ENCODE results near the gene RGS3.

The RGS3 gene

GRCh38 chr9:113454914-113455761 lies 8.4 kb upstream of the RGS3 start:
- H3K4me3 Mint-ChIP-seq, result no peak overlapping the region
- H3K27ac Mint-ChIP-seq, result no peak overlapping the region
- ATAC-seq (peak; percentile 72), DNase-seq (ENCODE audit: low spot score in 2 of 2) (peak in 1 of 2 donors; percentile 39)
- no peaks in the 10 kb centered on the region for H3K9me3 Mint-ChIP-seq
- no peaks in the 10 kb centered on the region for H3K36me3 Mint-ChIP-seq
- H3K4me1 Mint-ChIP-seq, result no peaks in the 10 kb centered on the region

DNA sequence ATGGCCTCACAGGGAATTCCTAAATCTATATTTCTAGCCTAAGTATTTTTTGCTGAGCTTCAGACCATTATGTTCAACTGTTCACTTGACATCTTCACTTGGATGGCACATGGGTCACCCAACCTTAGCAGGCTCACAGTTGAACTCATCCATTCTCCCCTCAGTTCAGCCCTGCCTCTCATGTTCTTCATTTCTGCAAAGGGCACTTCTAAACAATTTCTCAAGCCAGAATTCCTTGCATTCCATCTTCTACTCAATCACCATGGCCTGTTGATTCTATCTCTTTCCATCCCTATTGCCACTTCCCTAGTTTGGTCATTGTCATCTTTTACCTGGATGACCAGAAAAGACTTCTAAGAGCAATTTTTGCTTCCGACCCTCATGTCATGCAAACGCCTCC lies 7.3 kb upstream of the RGS3 start:
- ATAC-seq, result no peak
- no peaks in the 10 kb centered on the region for H3K4me1 Mint-ChIP-seq

DNA sequence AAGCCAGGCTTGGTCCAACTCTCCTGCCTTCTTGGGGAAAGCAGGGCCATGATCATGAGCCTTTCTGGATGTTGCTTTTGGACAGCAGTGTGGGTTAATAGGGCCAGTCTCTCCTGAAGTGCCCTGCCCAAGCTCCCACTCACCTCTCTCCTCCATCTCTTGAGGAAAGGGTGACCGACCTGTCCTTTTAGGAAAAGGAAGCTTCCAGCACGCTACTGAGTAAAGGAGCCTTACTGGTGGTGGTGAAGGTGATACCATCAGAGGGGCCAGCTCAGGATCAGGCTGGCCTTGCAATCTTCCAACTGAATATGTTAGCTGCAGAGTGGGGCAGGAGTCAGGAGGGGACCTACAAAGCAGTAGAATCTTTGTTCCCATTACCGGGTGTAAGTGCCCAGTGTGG lies 2.2 kb upstream of the RGS3 start:
- H3K36me3 Mint-ChIP-seq, result no peaks in the 10 kb centered on the region
- ATAC-seq, result no peak
- peak in 1 of 2 donors; percentile 33 for DNase-seq (ENCODE audit: low spot score in 2 of 2)
- H3K27ac Mint-ChIP-seq, result no peak overlapping the region
- H3K4me3 Mint-ChIP-seq, result no peak overlapping the region
- no peaks in the 10 kb centered on the region for H3K9me3 Mint-ChIP-seq
- H3K4me1 Mint-ChIP-seq, result no peaks in the 10 kb centered on the region

More for the DNA sequence above, 7.3 kb upstream of the RGS3 start:
- no peak overlapping the region for H3K27ac Mint-ChIP-seq
- no peaks in the 10 kb centered on the region for H3K9me3 Mint-ChIP-seq
- DNase-seq (ENCODE audit: low spot score in 2 of 2), result no peak
- no peaks in the 10 kb centered on the region for H3K36me3 Mint-ChIP-seq
- no peak overlapping the region for H3K4me3 Mint-ChIP-seq

DNA sequence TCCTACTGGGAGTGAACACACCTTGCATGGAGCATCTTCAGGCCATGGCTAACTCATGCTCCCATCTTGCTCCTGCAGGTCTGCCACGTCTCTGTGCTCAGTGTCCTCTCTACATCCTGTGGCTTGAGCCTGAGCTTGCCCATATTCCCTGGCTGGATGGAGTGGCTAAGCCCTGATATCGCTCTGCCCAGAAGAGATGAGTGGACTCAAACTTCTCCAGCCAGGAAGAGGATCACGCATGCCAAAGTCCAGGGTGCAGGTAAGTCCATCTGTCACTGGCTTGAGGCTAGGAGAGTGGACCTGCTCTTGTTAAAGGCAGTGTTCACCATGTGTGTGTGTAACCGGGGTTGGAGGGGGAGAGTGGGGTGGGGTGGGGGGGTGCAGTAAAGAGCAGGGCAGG lies 1.6 kb upstream of the RGS3 start:
- Mint-ChIP-seq H3K27ac (no peak overlapping the region), H3K9me3 (no peaks in the 10 kb centered on the region), H3K36me3 (no peaks in the 10 kb centered on the region), H3K4me1 (no peaks in the 10 kb centered on the region), H3K4me3 (no peak overlapping the region)
- no peak for ATAC-seq
- DNase-seq (ENCODE audit: low spot score in 2 of 2), result peak in 1 of 2 donors; percentile 28

- Mint-ChIP-seq H3K9me3 (peaks cover 3% of the 10 kb centered on the region), H3K4me3 (no peak overlapping the region), H3K27ac (no peak overlapping the region), H3K36me3 (no peaks in the 10 kb centered on the region), H3K4me1 (no peaks in the 10 kb centered on the region)
- ATAC-seq (no peak), DNase-seq (ENCODE audit: low spot score in 2 of 2) (peak in 1 of 2 donors; percentile 38)
These were observed 693 bp upstream of the RGS3 start for GRCh38 chr9:113462781-113463286.

- Mint-ChIP-seq H3K9me3 (peaks cover 3% of the 10 kb centered on the region), H3K27ac (no peak overlapping the region), H3K4me1 (no peaks in the 10 kb centered on the region), H3K4me3 (peak overlapping the region; percentile 47), H3K36me3 (no peaks in the 10 kb centered on the region)
- DNase-seq (ENCODE audit: low spot score in 2 of 2) (no peak), ATAC-seq (no peak)
These were observed 746 bp downstream of the RGS3 start for GRCh38 chr9:113464286-113464660.

DNA sequence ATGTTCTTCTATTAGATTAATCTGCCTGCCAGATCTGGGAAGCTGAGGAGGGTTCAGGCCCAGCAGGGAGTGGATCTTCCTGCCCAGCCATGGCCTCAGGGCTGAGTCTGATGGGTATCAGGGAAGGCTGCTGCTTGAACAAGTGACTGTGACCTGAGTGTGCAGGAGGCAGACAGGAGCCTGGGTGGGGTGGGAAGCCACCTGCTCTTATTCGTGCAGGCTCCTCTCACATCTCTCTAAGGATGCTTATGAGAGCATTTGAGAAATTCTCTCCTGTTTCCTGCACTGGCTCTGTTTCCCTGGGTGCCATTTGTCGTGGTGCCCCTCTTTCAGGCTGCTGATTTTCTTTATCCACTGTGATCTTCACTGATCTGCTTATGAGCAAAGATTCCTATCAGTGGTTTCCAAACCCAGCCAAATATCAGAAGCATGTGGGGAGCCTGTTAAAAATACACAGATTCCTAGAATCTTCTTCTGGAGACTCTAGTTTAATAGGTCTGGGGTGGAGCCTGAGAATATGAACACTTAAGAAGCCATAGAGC lies 2.1 kb downstream of the RGS3 start:
- no peak for ATAC-seq
- H3K4me1 Mint-ChIP-seq, result no peaks in the 10 kb centered on the region
- no peaks in the 10 kb centered on the region for H3K36me3 Mint-ChIP-seq
- H3K27ac Mint-ChIP-seq, result no peak overlapping the region
- H3K9me3 Mint-ChIP-seq, result peaks cover 3% of the 10 kb centered on the region
- H3K4me3 Mint-ChIP-seq, result no peak overlapping the region
- no peak for DNase-seq (ENCODE audit: low spot score in 2 of 2)

DNA sequence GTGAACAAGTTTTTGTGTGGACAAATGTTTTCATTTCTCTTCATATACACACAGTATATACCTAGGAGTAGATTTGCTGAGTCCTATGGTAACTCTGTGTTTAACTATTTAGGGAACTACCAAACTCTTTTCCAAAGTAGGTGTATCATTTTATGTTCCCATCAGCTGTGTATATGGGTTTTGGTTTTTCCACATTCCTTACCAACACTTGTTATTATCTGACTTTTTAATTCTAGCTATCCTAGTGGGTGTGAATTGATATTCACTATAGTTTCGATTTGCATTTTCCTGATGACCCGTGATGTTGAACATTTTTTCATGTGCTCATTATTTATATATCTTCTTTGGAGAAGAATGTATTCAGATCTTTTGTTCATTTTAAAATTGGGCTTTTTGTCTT lies 3.7 kb downstream of the RGS3 start:
- ATAC-seq, result no peak
- DNase-seq (ENCODE audit: low spot score in 2 of 2), result no peak
- no peak overlapping the region for H3K27ac Mint-ChIP-seq
- no peaks in the 10 kb centered on the region for H3K36me3 Mint-ChIP-seq
- no peak overlapping the region for H3K4me3 Mint-ChIP-seq
- H3K4me1 Mint-ChIP-seq, result no peaks in the 10 kb centered on the region
- peaks cover 3% of the 10 kb centered on the region for H3K9me3 Mint-ChIP-seq

DNA sequence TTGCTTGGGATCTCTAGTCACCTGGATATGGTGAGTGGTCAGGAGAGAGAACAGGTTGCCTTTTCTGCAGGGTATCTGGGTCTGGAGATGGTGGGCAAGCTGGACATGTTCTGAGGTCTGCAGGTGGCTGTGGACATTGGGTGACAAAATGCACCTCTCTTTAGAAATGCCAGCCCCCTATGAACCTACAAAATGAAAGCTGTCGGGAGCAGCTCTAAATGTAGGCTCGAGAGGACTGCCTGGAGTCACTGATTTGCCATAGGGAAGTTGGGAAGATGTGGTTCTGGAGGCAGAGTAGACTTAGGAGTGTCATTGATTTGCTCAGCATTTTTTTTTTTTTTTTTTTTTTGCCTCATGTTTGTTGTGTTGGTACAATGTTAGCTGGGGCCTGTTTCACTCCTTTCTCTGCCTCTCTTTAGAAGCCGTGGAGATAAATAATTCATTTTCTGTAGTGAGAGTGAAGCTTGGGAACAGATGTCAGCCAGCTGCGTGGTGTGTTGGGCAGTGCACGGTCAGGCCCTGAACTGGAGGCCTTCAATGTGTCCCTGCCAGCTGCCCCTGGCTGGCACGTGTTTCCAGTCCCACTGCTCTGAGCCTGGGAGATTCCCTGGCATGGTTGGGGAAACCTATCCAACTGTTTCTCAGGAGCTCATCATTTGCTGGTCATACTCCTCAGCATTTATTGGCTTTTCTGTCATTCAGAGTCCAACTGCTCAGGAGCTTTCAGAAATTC lies 5.4 kb downstream of the RGS3 start:
- Mint-ChIP-seq H3K9me3 (peaks cover 3% of the 10 kb centered on the region), H3K27ac (no peak overlapping the region), H3K36me3 (no peaks in the 10 kb centered on the region), H3K4me3 (no peak overlapping the region), H3K4me1 (no peaks in the 10 kb centered on the region)
- ATAC-seq (no peak), DNase-seq (ENCODE audit: low spot score in 2 of 2) (no peak)

- DNase-seq (ENCODE audit: low spot score in 2 of 2), result no peak
- Mint-ChIP-seq H3K36me3 (no peaks in the 10 kb centered on the region), H3K4me1 (no peaks in the 10 kb centered on the region), H3K9me3 (peaks cover 3% of the 10 kb centered on the region), H3K27ac (no peak overlapping the region), H3K4me3 (no peak overlapping the region)
- ATAC-seq, result no peak
These were observed 7.6 kb downstream of the RGS3 start for GRCh38 chr9:113471143-113471542.

DNA sequence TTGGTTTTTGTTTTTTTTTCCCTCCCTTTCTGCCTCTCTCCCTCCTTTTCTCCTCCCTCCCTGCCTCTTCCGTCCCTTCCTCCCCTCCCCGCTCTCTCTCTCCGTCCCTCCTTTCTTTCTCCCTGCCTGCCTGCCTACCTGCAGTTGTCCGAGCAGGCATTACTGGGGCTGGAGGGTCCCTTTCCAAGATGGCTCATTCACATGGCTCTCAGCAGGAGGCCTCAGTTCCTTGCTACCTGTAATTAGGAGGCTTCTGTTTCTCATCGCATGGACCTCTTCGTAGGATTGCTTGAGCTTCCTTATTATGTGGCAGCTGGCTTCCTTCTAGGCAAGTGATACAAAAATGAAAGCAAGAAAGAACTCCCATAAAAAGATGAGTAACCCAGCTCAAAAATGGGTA lies 8.0 kb downstream of the RGS3 start:
- peaks cover 3% of the 10 kb centered on the region for H3K9me3 Mint-ChIP-seq
- H3K4me1 Mint-ChIP-seq, result no peaks in the 10 kb centered on the region
- DNase-seq (ENCODE audit: low spot score in 2 of 2), result no peak
- H3K36me3 Mint-ChIP-seq, result no peaks in the 10 kb centered on the region
- no peak for ATAC-seq
- H3K4me3 Mint-ChIP-seq, result no peak overlapping the region
- no peak overlapping the region for H3K27ac Mint-ChIP-seq

DNA sequence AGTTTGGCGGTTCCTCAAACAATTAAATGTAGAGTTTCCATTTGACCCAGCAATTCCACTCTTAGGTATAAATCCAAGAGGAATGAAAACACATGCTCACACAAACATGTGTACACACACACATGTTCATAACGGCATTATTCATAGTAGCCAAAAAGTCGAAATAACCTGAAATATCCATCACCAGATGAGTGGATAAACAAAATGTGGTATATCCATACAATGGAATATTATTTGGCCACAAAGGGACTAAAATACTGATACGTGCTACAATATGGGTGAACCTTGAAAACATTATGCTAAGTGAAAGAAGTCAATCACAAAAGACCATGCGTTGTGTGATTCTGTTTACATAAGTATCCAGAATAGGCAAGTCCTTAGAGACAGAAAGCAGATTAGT lies 8.7 kb downstream of the RGS3 start:
- Mint-ChIP-seq H3K9me3 (peaks cover 3% of the 10 kb centered on the region), H3K4me1 (no peaks in the 10 kb centered on the region), H3K27ac (no peak overlapping the region), H3K36me3 (no peaks in the 10 kb centered on the region), H3K4me3 (no peak overlapping the region)
- no peak for DNase-seq (ENCODE audit: low spot score in 2 of 2)
- no peak for ATAC-seq

DNA sequence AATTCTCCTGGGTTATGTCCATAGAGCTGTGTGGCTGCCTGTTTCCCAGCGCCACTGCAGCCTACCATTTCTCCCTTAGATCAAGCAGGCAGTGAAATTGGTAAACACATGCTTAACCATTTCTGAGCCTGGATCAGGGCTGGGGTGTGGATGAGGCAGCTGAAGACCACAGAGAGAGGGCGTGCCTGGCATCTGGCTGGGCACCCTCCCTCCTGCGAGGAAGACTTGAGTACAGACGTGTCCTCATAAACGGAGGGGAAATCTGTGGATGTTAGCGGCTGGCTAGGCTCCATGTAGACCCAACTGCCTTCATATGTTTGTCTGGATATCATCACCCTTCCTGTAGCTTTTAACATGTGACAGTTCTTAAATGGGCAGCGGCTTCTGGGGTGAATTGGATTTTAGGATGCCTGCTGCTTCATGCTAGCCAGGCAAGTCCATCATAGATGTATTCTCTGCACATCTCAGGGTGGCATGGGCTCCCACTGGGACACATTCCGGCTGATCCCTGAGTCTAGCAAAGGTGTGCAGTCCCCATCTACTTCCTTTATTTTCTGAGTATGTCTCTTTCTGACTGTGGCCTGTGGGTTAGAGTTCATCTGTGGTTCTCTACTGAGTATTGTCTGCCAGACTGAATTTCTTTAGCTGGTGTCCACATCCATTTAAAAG lies 11.0 kb downstream of the RGS3 start:
- H3K4me3 Mint-ChIP-seq, result no peak overlapping the region
- no peak for ATAC-seq

DNA sequence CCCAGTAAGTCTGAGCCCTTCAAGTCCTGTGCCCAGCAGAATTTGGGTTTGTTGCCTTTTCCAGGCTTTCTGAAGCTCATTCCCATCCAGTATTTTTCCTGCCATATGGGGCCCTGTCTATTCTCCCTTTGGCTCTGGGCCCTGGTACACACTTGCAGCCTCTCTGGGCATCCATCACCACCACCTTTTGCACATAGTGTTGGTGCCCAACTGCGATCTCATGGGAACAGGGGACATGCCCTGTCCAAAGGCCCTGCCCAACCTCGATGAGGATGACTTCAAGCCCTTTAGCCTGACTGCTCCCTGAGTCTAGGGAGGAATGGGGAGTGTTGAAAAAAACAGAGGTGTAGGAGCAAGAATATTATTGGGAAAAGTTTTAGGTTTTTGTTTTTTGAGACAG lies 11.5 kb downstream of the RGS3 start:
- Mint-ChIP-seq H3K4me3 (no peak overlapping the region), H3K4me1 (peaks cover 14% of the 10 kb centered on the region), H3K9me3 (no peaks in the 10 kb centered on the region), H3K27ac (no peak overlapping the region), H3K36me3 (no peaks in the 10 kb centered on the region)
- ATAC-seq (no peak), DNase-seq (ENCODE audit: low spot score in 2 of 2) (no peak)

More for the DNA sequence above, 11.0 kb downstream of the RGS3 start:
- Mint-ChIP-seq H3K9me3 (no peaks in the 10 kb centered on the region), H3K27ac (no peak overlapping the region), H3K4me1 (peaks cover 8% of the 10 kb centered on the region), H3K36me3 (no peaks in the 10 kb centered on the region)
- DNase-seq (ENCODE audit: low spot score in 2 of 2), result no peak

GRCh38 chr9:113475992-113476391 lies 12.5 kb downstream of the RGS3 start:
- Mint-ChIP-seq H3K4me3 (no peak overlapping the region), H3K4me1 (peaks cover 14% of the 10 kb centered on the region), H3K27ac (no peak overlapping the region), H3K9me3 (no peaks in the 10 kb centered on the region), H3K36me3 (no peaks in the 10 kb centered on the region)
- DNase-seq (ENCODE audit: low spot score in 2 of 2) (no peak), ATAC-seq (no peak)
